Sigmoid colon (tissue), 7 donors: Measurements from ENCODE around the gene TTN. TPM values are rescaled to one million over a fixed set of nuclear protein-coding genes. Genes with fewer than 3 reads are reported as not detected.

Experiments used
- DNase-seq: peaks from one replicate; pipeline ENCODE4 v3.0.0-alpha.2; 2019
- H3K27ac ChIP-seq, 4 donors: fragments of 200-600 bp; sonication (generic); one replicate each; pipeline ENCODE4 v1.5.1; 2016 to 2019; ENCODE audit warnings: mild to moderate bottlenecking in 1 of 4
- H3K27me3 ChIP-seq, 3 donors: fragments of 200-600 bp; sonication (generic); one replicate each; pipeline ENCODE4 v1.5.1; 2019; ENCODE audit warnings: mild to moderate bottlenecking in 1 of 3
- H3K36me3 ChIP-seq, 4 donors: fragments of 200-600 bp; sonication (generic); one replicate each; pipeline ENCODE4 v1.5.1; 2016 to 2019
- H3K4me1 ChIP-seq, 4 donors: fragments of 200-600 bp; sonication (generic); one replicate each; pipeline ENCODE4 v1.5.1; 2017 to 2019
- H3K4me3 ChIP-seq, 4 donors: fragments of 200-600 bp; sonication (generic); one replicate each; pipeline ENCODE4 v1.5.1; 2017 to 2019; ENCODE audit warnings: mild to moderate bottlenecking in 2 of 4, moderate library complexity in 1 of 4
- H3K9me3 ChIP-seq, 4 donors: fragments of 200-600 bp in 3 of 4; sonication (generic) in 3 of 4; one replicate each; pipeline versions ENCODE4 v1.5.1 to v1.6.1; 2013 to 2019
- CTCF ChIP-seq, 4 experiments: fragments of 450-650 bp in 3 of 4; fragments of 200-600 bp in 1 of 4; IDR thresholded peaks; one replicate each; pipeline ENCODE4 v1.5.1; 2016 to 2019; ENCODE audit warnings: antibody characterized with exemption in 4 of 4, mild to moderate bottlenecking in 3 of 4, moderate library complexity in 2 of 4
- EP300 ChIP-seq, 4 donors: sonication (generic); formaldehyde crosslinking; IDR thresholded peaks; one replicate each; pipeline ENCODE4 v1.6.1; 2017; ENCODE audit warnings: antibody characterized with exemption in 4 of 4
- POLR2A ChIP-seq, 2 donors: fragments of 450-650 bp; IDR thresholded peaks; one replicate each; pipeline ENCODE4 v1.6.1; 2016; ENCODE audit warnings: antibody characterized with exemption in 2 of 2, mild to moderate bottlenecking in 2 of 2, moderate library complexity in 2 of 2
- POLR2AphosphoS5 ChIP-seq, 4 donors: sonication (generic); formaldehyde crosslinking; IDR thresholded peaks; one replicate each; pipeline ENCODE4 v1.6.1; 2017; ENCODE audit warnings: antibody characterized with exemption in 4 of 4
- WGBS, 2 donors: extraction: QIAGEN DNeasy Blood & Tissue Kit; methylation state at CpG; one replicate each; pipeline ENCODE4 v1.1.7; 2013; 5-methylcytosine and 5-hydroxymethylcytosine counted together
- intact Hi-C: fragments of 100-400 bp; cut with DNase I; formaldehyde crosslinking; loops from one replicate; pipeline ENCODE4 v1.15.1; 2023
- polyA plus RNA-seq, 3 donors: library from polyadenylated mRNA; stranded (reverse); fragments of 200-250 nt; gene quantifications; one replicate each; pipeline ENCODE4 v1.2.3, GENCODE V29; 2013
- total RNA-seq, 4 donors: library from RNA; depleted of rRNA; stranded (reverse); fragments of >200 nt; gene quantifications; one replicate each; pipeline ENCODE4 v1.1.0, GENCODE V29; 2016
- donor health status: healthy with polysubstance abuse.
- donor health status: Bipolar disorder and iron deficiency.
- donor health status: healthy.

TTN gene
- total and polyA plus RNA-seq, 7 donors: under 0.01 to 20.2 (median 6.7) TPM

- no peaks in the 10 kb centered on the region for H3K4me1 ChIP-seq
- WGBS, 2 donors: 94 to 95% methylated on average over 11 of the region's 11 CpGs
- no peak overlapping the region for H3K27ac ChIP-seq
- no peak for DNase-seq
- H3K9me3 ChIP-seq: no peaks in the 10 kb centered on the region
- no peak overlapping the region for H3K4me3 ChIP-seq
- intact Hi-C loops: no loop called here
- H3K27me3 ChIP-seq: no peaks in the 10 kb centered on the region
- TF ChIP-seq EP300 (IDR thresholded peaks at IDR 0.05): no peak
- no peak for TF ChIP-seq POLR2A (IDR thresholded peaks at IDR 0.05)
- no peak for TF ChIP-seq CTCF (IDR thresholded peaks at IDR 0.05)
- H3K36me3 ChIP-seq: no peaks in the 10 kb centered on the region
Observed at GRCh38 chr2:178635897-178636296, 171.3 kb downstream of the TTN start.

- Histone ChIP-seq H3K36me3 (no peaks in the 10 kb centered on the region), H3K4me3 (no peak overlapping the region), H3K27me3 (no peaks in the 10 kb centered on the region), H3K27ac (no peak overlapping the region), H3K9me3 (peaks cover 0 to 3% (median 0%) of the 10 kb centered on the region in 4 donors), H3K4me1 (peaks cover 0 to 4% (median 0%) of the 10 kb centered on the region in 4 donors)
- 23 to 59% methylated on average over 3 of the region's 3 CpGs for WGBS, 2 donors
- TF ChIP-seq POLR2AphosphoS5 (IDR thresholded peaks at IDR 0.05) (no peak), POLR2A (IDR thresholded peaks at IDR 0.05) (no peak), EP300 (IDR thresholded peaks at IDR 0.05) (no peak)
- DNase-seq: no peak
- intact Hi-C loops: no loop called here
Observed at GRCh38 chr2:178632729-178633128, 174.5 kb downstream of the TTN start.

GRCh38 chr2:178630581-178630980 lies 176.6 kb downstream of the TTN start:
- WGBS, 2 donors: 91 to 95% methylated on average over 5 of the region's 5 CpGs
- TF ChIP-seq CTCF (IDR thresholded peaks at IDR 0.05) (no peak), EP300 (IDR thresholded peaks at IDR 0.05) (no peak), POLR2A (IDR thresholded peaks at IDR 0.05) (no peak), POLR2AphosphoS5 (IDR thresholded peaks at IDR 0.05) (no peak)
- no peaks in the 10 kb centered on the region for H3K36me3 ChIP-seq

GRCh38 chr2:178629463-178629862 lies 177.8 kb downstream of the TTN start:
- TF ChIP-seq POLR2AphosphoS5 (IDR thresholded peaks at IDR 0.05) (no peak), POLR2A (IDR thresholded peaks at IDR 0.05) (no peak), EP300 (IDR thresholded peaks at IDR 0.05) (no peak), CTCF (IDR thresholded peaks at IDR 0.05) (no peak)
- no peak for DNase-seq
- H3K27ac ChIP-seq: no peak overlapping the region
- no peaks in the 10 kb centered on the region for H3K27me3 ChIP-seq
- H3K36me3 ChIP-seq: no peaks in the 10 kb centered on the region
- intact Hi-C loops: no loop called here
- 85 to 92% methylated on average over 11 of the region's 11 CpGs for WGBS, 2 donors
- peaks cover 0 to 3% (median 0%) of the 10 kb centered on the region in 4 donors for H3K9me3 ChIP-seq
- no peak overlapping the region for H3K4me3 ChIP-seq
- H3K4me1 ChIP-seq: peaks cover 0 to 4% (median 0%) of the 10 kb centered on the region in 4 donors

More at GRCh38 chr2:178630581-178630980, 176.6 kb downstream of the TTN start:
- Histone ChIP-seq H3K4me1 (peaks cover 0 to 4% (median 0%) of the 10 kb centered on the region in 4 donors), H3K27me3 (no peaks in the 10 kb centered on the region), H3K27ac (no peak overlapping the region), H3K4me3 (no peak overlapping the region), H3K9me3 (peaks cover 0 to 3% (median 0%) of the 10 kb centered on the region in 4 donors)
- DNase-seq: no peak
- intact Hi-C loops: no loop called here

GRCh38 chr2:178628605-178629004 lies 178.6 kb downstream of the TTN start:
- WGBS, 2 donors: 82 to 84% methylated on average over 4 of the region's 4 CpGs
- DNase-seq: no peak
- H3K27me3 ChIP-seq: no peaks in the 10 kb centered on the region
- H3K9me3 ChIP-seq: peaks cover 0 to 3% (median 0%) of the 10 kb centered on the region in 4 donors
- peaks cover 0 to 4% (median 0%) of the 10 kb centered on the region in 4 donors for H3K4me1 ChIP-seq
- TF ChIP-seq POLR2AphosphoS5 (IDR thresholded peaks at IDR 0.05): no peak
- TF ChIP-seq CTCF (IDR thresholded peaks at IDR 0.05): no peak
- TF ChIP-seq POLR2A (IDR thresholded peaks at IDR 0.05): no peak
- no peak for TF ChIP-seq EP300 (IDR thresholded peaks at IDR 0.05)
- H3K4me3 ChIP-seq: no peak overlapping the region
- intact Hi-C loops: no loop called here
- no peak overlapping the region for H3K27ac ChIP-seq
- no peaks in the 10 kb centered on the region for H3K36me3 ChIP-seq
